Hippocampal formation (tissue), 2 donors: ENCODE data around the gene ARHGEF26.

ENCODE experiments used
- DNase-seq, 2 donors: peaks; one replicate each; lab custom pipeline; 2025; lab: John Stamatoyannopoulos, UW

The ARHGEF26 gene

DNA sequence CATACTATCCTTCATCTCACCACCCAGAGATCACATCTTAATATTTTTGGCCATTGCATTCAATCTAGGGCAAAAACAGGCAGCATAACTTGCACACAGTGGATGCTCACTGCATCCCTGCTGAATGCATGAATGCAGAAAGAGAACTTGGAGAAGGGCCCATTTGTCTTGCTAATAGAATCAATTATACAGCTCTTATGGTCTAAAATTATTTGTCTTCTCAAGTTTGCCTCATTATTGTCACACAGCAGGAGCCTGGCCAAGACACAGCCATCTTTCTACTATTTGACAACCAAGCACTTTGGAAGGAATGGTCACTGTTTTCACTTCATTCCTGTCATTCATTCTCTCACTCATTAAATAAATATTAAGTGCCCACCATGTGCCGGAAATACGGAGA, 1.2 kb upstream of the ARHGEF26 start:
- DNase-seq: peak in 1 of 2 donors; percentile 17

DNA sequence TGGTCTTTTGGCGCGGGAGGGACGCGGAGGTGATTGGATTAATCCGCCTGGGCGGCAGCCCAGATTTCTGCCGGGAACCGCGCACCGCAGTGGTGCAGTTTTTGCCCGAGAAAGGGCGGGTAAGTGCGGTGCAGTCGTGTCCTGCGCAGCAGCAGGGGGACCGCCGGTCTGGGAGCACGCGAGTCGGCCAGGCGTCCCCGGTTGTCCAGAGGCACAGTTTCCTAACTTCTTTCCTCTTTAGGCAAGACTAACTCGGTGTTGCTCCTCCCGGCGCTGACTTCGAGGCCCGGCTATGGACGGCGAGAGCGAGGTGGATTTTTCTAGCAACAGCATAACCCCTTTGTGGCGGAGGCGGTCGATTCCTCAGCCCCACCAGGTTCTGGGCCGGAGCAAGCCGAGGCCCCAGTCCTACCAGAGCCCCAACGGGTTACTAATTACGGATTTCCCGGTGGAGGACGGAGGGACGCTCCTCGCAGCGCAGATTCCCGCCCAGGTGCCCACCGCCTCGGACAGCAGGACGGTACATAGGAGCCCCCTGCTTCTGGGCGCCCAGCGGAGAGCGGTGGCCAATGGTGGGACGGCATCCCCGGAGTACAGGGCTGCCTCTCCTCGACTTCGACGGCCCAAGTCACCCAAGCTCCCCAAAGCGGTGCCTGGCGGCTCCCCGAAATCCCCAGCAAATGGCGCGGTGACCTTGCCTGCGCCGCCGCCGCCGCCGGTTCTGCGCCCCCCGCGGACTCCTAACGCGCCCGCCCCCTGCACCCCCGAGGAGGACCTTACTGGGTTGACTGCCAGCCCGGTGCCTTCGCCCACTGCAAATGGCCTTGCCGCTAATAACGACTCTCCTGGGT, 736 bp downstream of the ARHGEF26 start:
- no peak for DNase-seq

DNA sequence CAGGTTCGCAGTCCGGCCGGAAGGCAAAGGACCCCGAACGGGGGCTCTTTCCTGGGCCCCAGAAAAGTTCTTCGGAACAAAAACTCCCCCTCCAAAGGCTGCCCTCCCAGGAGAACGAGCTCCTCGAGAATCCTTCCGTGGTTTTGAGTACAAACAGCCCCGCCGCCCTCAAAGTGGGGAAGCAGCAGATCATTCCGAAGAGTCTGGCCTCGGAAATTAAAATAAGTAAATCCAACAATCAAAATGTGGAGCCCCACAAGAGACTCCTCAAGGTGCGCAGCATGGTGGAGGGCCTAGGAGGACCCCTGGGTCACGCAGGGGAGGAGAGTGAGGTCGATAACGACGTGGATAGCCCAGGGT, 1.3 kb downstream of the ARHGEF26 start:
- no peak for DNase-seq

DNA sequence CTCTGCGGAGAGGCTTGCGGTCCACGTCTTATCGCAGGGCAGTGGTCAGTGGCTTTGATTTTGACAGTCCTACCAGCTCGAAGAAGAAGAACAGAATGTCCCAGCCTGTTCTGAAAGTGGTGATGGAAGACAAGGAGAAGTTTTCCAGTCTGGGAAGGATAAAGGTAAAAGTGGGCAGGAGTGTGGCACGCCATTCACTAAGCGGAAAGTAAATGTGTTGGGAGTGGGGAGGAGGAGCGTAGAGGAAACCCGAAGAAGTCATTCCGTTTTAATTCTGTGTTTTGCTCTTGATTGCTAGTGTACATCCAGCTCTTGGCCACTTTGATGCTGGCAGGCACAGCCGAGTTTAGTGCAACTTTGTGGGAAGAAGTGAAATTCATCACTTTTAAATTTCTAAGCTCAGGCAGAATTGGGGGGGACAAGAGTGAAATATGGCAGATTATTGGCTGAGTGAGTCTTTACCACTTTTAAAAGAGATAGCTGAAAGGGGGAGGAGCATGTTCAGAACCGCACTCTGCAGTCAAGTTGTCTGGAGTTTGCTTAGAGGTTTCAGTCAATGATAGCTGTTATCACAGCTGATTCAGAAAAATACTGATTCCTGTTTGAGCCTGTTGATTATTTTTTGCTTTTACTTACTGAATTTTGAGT, 1.8 kb downstream of the ARHGEF26 start:
- DNase-seq: no peak

DNA sequence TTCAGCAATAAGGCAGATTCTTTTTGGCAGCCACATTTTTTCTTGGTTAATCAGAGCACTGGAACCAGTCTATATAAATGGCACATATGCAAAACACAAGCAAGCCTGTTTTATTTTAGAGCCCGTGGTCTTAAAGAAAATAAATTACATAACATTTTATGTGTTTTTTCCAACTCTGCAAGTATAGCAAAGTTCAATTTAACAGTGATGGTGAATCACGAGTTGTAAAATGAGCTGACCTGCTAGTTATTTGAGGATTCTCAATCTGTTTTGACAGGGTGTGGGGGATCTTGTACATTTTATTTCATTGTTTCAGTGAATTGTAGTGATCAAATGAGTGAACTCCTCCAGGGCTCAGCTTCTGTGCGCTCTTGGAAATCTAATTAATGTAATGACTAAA, 2.7 kb downstream of the ARHGEF26 start:
- DNase-seq: no peak

DNA sequence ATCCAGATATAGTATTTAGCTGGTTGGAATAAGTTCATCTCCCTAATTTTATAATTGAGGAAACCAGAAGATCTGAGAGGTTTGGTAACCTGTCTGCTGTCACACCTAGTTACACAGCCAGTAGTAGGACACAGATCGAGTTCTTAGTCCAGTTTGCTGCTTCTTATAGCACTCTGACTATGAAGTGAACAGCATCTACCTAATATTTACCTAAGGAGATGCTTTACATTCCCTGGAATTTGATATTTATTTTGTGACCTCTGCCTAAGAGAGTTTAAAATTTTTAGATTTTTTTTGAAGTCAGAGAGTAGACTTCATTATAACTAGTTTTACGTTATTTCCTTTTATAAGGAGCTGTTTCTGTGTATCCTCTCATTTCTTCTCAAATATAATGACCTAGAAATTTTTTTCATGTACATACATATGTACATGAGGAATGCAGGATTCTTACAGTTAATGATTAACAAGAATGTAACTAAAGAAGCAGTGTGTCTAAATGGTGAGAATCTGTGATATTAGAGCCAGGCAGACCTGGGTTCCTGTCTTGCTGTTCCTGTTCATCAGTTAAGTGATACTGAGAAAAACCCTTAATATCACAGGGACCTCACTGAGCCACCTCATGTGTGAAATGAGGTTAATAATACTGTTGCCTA, 4.3 kb downstream of the ARHGEF26 start:
- no peak for DNase-seq

DNA sequence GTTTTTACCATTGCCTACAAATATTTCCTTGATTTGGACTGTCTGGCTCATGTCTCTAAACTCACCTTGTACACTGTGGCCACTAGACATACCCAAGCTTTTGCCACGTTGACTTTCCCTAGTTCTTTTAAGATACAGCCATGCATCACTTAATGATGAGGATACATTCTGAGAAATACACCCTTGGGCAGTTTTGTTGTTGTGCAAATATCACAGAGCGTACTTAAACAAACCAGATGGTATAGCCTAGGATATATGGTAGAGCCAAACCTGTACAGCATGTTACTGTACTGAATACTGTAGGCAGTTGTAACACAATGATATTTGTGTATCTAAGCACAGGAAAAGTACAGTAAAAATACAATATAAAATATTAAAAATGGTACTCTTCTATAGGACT, 5.5 kb downstream of the ARHGEF26 start:
- no peak for DNase-seq

DNA sequence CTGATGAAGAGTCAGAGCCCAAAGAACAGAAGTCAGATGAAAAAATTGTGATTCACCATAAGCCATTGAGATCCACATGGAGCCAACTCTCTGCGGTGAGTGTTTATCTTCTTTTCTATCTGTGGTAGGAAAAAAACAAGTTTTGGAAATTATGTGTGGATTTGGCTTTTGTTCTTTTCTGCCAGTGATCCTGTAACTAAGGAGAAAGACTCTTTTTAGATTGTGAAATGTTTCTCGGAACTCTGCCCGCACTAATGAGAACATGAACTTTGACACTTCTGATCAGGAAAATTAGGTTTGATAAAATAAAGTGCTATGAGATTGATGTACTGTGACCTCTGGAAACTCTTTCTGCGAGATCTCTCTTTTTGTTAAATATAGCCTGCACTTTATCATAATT, 8.4 kb downstream of the ARHGEF26 start:
- no peak for DNase-seq

DNA sequence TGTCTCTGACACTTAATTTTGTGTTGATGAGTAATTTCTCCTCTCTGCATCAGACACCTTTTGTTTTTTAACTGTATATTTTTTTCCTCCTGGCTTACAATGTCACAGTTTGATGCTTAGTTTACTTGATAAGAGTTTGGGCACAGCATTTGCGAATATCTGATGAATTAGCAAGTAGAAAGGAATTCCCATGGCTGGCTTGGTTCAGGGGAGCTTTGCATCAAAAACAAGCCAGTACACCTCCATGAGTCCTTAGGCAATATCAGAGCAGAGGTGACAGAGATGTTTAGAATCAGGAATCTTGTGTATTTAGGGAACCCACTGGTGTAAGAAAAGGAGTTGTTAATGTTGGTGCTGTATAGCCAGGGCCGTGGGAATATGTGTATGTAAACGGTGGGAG, 9.3 kb downstream of the ARHGEF26 start:
- DNase-seq: no peak

DNA sequence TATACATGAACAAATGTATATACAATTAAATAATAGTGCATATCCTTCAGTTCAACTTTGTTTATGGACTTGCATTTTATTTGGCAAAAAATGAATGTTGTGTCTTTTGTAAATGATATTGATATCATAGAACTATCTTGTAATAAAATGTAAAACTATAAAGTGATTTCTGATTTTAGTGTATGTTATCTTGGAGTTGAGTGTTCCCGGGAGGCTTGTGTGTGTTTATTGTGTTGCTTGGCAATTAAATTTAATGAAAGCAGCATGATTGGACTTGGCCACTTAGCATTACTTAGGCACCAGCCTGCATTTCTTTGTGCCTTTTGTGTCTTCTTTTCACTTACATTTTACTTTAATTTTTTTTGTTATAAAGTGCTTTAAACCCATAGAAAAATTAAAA, 10.6 kb downstream of the ARHGEF26 start:
- DNase-seq: no peak

DNA sequence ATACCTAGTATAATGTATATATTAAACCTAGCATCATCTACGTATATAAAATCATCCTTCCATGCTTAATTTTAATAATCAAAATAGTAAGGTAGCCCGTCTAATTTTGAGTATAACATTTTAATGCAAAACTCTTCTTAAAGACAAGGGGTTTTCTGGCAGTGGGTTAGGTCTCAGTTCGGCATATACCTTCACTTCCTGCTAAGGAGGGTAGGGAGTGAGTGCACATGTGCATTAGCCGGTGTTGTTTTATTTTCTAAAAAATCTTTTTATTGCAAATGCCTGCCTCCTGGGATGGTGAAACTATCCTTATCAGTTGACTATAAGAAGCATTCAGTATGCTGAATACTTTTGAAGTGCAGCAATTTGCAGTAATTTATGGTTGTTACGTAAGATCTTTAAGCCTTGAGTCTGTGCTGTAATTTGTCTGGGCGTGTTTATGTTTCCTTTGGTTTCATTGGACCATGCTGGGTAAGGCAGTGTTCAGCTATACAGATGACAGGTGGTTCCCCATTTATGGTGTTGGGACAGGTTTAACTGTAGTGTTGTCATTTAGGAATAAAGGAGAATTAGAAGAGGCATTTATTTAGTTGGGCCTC, 11.7 kb downstream of the ARHGEF26 start:
- DNase-seq: no peak

DNA sequence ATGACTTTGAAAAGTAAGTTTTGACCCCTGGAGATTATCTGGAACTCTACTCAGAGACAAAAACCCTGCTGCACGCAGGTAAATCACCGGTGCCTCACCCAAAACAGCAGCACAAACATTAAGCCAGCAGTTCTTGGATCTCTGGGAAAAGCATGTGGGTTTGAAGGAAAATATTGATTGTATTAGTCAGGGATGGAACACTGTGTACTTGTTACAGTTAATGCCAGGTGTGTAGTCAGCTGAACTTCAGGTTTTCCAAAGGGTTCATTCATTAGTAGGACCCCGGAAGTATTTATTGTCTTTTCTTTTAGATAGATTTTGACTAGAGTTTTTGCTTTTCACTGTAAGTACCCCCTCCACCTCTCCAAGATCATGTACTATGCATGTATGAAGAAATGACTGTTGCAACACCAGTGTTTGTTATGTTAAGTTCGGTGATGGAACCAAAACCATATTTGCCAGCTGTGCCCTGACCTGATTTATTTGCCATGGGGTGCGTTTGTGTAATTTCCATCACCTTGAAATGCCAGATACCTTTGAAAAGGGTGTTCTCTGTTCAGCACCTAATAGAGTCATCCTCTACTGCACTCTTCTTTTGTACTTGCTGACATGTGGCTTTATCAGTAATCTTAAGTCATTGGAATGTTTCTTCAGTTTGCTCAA, 14.5 kb downstream of the ARHGEF26 start:
- no peak for DNase-seq

DNA sequence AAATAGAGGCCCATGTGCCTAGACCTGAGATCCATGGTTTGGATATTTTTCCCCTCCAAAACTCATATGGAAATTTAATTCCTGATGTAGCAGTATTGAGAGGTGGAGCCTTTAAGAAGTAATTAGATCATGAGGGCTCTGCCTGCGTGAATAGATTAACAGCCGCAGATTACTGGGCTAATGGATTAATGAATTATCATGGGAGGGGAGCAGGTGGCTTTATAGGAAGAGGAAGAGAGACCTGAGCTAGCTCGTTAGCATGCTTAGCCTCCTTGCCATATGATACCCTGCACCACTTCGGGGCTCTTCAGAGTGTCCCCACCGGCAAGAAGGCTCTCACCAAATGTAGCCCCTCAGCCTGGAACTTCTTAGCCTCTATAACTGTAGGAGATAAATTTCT, 15.8 kb downstream of the ARHGEF26 start:
- no peak for DNase-seq

DNA sequence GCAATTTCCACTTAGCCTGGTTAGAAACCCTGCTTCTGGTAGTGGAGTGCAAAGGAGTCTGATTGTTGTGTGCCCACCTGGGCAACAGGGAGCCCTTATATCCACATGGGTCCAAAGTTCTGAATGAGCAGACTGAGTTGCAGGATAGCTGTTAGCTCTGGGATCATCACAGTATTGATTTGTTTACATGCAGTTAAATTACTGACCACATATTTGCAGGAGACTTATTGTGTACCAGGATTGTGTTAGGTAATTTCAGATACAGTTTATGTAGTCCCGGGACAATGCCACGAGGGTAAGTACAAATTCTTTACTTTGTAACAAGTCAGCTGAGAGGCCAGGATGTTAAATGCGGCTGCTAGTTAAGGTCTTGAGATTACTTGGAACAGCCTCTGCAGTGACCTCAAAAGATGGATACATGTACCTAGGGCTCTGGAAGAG, 18.8 kb downstream of the ARHGEF26 start:
- no peak for DNase-seq

DNA sequence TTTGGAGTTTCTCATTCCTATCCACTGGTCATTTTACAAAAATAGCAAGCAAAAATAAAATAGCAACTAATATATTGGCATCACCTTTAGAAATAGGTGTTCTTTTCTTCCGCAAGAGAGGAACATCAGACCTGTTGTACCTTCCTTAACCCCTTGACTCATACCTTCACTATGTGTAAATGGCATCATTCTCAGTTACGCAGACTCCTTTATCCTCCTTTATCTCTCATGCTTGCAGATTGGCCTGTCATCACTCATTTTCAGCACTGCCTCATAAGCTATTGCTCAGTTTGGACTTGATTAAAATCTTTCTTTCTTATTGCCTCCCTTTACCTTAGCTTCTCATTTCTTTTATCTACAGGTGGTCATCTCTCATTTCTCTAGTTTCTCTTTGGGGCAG, 21.4 kb downstream of the ARHGEF26 start:
- DNase-seq: no peak

DNA sequence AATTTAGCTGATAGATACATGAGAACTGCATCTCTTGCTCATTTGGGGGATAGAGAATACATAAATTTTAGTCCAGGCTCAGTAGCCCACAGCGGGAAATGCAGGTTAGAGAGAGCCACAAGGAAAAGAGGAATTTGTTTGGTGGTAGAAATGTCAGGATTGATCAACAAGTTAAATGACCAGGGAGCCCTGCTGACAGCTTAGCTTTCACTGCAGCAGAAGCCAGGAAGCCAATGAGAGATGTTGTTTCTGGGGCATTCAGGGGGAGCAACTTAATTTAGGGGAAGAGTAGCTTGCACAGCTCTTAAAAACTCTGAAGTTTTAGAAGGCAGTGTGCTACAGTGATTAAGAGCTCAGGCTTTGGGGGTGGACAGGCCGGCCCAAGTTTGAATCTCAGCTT, 22.7 kb downstream of the ARHGEF26 start:
- no peak for DNase-seq

DNA sequence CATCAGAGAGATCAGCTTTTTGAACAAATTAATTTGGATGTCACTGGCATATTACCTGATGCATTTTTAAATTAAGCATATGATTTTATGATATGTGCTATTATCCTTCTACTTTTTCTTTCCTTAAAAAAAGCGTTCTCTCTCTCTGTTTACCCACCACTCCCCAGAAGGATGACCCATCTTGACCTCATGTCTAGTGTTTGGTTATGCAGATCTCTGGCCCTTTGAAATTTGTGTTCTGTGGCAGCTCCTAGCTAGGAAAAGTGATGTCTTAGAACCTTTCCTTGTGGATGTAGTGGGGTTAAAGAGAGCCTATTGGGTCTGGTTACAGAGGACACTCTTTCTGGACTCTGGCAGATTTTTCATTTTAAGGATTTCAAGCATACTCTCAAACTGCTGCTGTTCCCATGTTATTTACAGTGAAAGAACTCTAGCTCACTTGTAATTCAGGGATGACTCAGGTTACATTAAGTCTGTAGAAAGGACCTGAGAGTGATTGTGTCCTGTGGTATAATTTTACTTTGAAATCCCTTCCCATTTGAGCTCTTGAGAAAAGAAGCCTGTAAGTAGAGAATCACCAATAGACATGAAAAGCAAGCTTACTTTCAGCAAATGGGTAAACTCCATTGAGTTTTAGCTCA, 23.8 kb downstream of the ARHGEF26 start:
- DNase-seq: no peak

DNA sequence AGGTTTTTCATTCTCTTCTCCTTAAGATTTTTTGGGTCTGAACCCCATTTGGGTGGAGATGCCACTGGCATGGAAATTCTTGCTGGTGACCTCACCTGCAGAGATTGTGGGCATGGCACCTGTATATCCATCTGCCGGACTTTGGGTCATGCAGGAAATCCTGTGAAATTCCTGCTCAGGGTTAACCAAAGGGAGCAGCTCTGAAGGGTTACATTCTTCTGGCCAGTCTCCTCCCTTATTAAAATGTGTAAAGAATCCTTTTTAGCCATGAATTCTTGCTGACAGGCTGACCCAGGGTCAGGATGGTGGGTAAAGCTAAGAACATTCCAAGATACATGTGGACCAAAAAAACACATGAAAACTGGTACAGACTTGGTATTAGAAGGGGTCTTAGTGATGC, 27.4 kb downstream of the ARHGEF26 start:
- no peak for DNase-seq

DNA sequence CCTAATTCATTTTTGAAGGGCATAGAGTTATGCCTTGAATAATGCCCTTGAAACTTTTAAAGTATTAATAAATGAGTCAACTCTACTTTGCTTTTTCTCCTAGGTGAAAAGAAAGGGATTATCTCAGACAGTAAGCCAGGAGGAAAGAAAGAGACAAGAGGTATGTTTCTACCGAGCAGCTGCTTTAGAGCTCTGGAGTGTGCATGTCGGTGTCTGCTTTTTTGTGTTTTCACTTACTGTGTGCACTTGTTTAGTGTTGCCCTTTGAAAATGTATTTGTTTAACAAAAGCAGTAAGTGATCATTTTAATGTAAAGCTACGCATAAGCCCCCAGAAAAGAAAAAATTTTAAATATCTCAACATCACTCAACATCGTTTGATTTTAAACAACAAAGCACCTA, 28.1 kb downstream of the ARHGEF26 start:
- no peak for DNase-seq

DNA sequence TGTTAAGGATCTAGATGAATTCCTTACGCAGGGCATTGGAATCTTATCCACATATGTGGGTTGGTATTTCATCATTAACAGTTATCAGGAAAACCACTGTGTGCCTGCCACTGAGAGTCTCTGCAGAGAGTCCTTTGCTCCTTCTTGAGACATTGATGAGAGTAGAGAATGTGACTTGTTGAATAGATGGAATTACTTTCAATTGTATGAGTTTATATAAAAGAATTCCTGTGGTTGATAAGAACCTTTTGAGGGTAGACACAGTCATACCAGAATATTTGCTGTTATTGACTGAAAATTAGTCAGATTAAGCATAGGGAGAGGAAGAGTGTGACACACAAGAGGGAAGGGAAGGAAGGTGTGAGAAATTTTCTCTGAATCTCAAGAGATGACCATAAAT, 30.8 kb downstream of the ARHGEF26 start:
- no peak for DNase-seq

DNA sequence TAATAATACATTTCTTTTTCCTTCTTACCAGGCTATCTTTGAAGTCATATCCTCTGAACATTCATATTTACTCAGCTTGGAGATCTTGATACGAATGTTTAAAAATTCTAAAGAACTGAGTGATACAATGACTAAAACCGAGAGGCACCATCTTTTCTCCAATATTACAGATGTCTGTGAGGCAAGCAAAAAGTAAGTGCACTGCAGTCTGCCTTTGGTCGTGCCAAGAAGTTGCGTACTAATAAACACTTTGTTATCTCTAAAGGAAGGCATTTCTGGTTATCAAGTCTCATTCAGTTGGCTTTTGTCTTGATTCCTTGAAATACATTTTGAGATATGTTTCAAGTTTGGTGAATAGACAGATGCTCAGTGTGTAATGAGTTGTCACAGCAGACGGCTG, 31.6 kb downstream of the ARHGEF26 start:
- no peak for DNase-seq

DNA sequence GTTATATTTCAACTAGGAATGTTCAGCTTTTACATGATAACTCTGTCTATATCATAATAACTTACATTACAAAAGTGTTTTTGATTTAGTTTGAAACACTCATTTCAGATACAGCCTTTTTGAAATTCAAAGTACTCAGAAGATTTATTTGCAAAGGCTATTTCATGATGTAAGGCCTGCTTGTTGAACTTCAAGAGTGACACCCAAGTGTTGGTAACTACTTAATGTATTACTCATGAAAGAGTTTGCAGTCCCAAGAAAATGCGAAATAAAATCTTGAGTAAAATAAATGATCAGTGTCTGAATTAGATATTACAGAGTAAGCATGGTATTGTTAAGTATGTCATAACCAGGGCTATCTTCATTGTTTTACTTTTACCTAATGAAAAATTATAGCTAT, 35.3 kb downstream of the ARHGEF26 start:
- DNase-seq: no peak
